ENCODE measurements around the gene CYB561.
A peak's percentile ranks its signal among the peaks of the same experiment; 100 is the strongest.

CYB561 gene

DNA sequence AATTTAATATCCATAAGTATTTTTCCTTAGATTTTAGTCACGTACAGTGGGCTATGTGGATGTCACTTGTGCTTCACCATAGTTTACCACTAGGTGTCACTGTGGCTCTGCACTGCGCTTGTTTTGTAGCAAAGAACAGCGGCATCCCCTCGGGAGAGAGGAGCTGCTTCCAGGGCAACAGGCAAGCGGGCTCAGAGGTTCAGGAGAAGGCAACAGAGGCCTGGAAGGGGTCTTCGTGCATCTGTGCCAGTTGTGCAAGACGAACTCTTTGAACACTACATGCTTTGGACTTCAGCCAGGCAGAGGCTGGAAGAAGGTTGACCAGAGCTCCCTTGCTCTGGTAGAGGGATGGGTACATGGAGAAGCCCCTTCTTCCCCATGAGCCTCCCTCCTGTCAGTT lies 20.6 kb downstream of the CYB561 start:
- in situ Hi-C loops (cut with MboI; ENCODE audit: low sequenced_read_pairs, unreplicated experiment) = loop anchor here (10.0 to 25.0 kb wide), 2 partner anchors 49 to 387 kb away; partner anchors contain the start of gene ACE
- peak; percentile 83 for DNase-seq (ENCODE audit: low spot score)

DNA sequence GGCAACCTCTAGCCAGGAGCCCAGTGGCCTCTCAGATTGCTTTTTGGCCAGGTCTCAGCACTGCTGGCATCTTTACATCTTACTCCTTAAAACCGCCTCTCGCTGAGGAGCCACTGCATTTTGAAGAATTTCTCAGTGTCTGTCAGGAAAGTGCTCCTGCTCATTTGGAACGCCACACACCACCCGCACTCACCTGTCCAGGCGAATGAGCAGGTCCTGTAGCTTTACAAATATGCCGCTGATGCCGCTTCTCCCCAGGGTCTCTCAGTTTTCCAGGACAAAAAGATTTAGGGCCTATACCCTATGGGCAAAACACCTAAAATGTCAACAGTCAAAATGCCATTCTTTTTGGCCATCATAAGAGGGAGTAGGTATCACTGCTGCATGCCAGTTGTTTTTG lies 22.1 kb downstream of the CYB561 start:
- no peak for TF ChIP-seq CTCF (IDR thresholded peaks at IDR 0.05; ENCODE audit: borderline replicate concordance, control extremely low read depth, extremely low read depth, insufficient read depth, missing control alignments)
- DNase-seq (ENCODE audit: low spot score) = no peak
- in situ Hi-C loops (cut with MboI; ENCODE audit: low sequenced_read_pairs, unreplicated experiment) = loop anchor here (10.0 to 25.0 kb wide), 2 partner anchors 51 to 737 kb away; partner anchors contain the start of gene ACE

More for the DNA sequence above, 20.6 kb downstream of the CYB561 start:
- TF ChIP-seq CTCF (IDR thresholded peaks at IDR 0.05; ENCODE audit: borderline replicate concordance, control extremely low read depth, extremely low read depth, insufficient read depth, missing control alignments) = peak; percentile 79

DNA sequence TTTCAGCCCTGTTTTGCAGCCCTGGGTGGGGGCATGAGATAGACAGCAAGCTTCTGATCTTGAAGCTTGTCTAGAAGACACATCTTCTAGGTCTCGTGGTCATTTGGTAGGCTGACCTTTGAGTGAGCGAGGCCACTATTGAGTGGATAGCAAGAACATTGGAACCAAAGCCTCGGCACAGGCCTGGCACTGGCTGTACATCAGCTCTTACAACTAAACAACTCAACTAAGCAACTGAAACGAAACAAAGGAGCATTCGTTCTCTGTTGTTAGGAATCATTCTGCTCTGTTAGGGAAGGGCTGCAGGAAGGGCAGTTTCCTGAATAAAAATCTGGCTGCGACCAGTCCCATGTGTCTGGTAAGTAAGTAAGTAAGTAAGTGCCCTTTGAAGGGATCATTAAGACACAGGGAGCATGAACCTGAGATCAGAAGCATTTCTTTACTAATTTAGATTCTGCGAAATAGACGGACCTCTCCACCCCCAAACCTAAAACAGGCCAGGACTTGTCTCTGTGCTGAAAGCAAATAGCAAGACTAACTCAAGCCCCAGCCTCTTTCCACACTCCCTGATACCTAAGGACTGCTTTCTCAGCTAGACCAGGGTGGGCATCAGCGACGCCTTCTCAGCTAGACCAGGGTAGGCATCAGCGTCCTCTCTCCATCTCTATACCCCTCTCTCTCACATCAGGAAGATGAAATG lies 22.7 kb downstream of the CYB561 start:
- in situ Hi-C loops (cut with MboI; ENCODE audit: low sequenced_read_pairs, unreplicated experiment) = loop anchor here (10.0 to 25.0 kb wide), 2 partner anchors 51 to 736 kb away; partner anchors contain the start of gene ACE
- DNase-seq (ENCODE audit: low spot score) = no peak
- TF ChIP-seq CTCF (IDR thresholded peaks at IDR 0.05; ENCODE audit: borderline replicate concordance, control extremely low read depth, extremely low read depth, insufficient read depth, missing control alignments) = no peak

DNA sequence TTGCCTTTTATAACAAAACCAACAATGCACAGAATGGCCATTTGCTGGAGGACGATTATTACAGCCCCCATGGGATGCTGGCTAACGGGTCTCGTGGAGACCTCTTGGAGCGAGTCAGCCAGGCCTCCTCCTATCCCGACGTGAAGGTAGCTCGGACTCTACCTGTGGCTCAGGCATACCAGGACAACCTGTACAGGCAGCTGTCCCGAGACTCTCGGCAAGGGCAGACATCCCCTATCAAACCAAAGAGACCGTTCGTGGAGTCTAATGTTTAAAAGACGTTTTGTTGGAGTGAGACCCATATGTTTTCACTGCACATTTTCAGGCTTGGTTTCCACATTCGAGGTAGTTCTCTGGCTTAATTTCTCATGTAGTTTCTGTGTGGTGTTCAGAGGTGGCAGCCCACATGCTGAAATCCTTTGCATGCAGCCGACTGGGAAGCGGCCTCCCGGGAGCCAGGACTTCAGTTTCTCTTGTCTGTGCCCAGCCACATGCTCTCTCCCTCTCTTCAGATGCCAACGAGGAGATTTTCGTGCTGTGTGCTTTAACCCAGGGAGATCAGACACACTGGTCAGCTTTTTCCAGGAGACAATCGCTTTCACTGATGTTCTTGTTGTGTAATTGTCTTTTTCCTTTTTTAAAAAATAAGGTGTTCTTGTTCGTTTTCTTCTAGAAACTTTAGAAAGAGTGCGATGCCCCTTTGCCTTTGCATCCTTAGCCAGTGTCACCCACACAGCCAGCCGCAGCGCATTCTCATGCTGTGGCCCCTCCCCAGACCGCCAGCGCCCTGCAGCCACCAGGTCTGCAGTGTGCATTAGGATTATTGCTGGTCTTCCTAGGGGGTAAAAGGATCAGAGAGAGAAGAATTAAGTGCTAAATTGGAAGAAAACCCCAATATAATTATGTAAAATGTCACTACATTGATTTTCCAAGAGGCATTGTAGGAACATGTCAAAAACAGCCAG lies 24.1 kb downstream of the CYB561 start:
- no peak for DNase-seq (ENCODE audit: low spot score)
- TF ChIP-seq CTCF (IDR thresholded peaks at IDR 0.05; ENCODE audit: borderline replicate concordance, control extremely low read depth, extremely low read depth, insufficient read depth, missing control alignments) = no peak
- in situ Hi-C loops (cut with MboI; ENCODE audit: low sequenced_read_pairs, unreplicated experiment) = loop anchor here (10.0 to 25.0 kb wide), 2 partner anchors 53 to 735 kb away; partner anchors contain the start of gene ACE

DNA sequence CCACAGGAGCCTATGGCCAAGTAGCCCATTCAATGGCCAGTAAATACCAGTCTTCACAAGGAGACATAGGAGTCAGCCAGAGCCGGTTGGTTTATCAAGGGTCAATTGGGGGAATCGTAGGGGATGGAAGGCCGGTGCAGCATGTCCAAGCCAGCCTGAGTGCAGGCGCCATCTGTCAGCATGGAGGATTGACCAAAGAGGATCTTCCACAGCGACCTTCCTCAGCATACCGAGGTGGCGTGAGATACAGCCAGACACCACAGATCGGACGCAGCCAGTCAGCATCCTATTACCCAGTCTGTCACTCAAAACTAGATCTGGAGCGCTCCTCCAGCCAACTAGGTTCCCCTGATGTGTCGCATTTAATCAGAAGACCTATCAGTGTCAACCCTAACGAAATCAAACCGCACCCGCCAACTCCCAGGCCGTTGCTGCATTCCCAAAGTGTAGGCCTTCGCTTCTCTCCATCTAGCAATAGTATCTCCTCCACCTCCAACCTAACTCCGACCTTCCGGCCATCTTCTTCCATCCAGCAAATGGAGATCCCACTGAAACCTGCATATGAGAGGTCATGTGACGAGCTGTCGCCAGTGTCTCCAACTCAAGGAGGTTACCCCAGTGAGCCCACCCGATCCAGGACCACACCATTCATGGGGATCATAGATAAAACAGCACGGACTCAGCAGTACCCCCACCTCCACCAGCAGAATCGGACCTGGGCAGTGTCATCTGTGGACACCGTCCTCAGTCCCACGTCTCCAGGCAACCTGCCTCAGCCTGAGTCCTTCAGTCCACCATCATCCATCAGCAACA lies 25.0 kb downstream of the CYB561 start:
- no peak for TF ChIP-seq CTCF (IDR thresholded peaks at IDR 0.05; ENCODE audit: borderline replicate concordance, control extremely low read depth, extremely low read depth, insufficient read depth, missing control alignments)
- in situ Hi-C loops (cut with MboI; ENCODE audit: low sequenced_read_pairs, unreplicated experiment) = loop anchor here (10.0 to 25.0 kb wide), 2 partner anchors 54 to 734 kb away; partner anchors contain the start of gene ACE
- DNase-seq (ENCODE audit: low spot score) = no peak
